ENCODE data around the gene RALB. TPM values are rescaled to one million over a fixed set of nuclear protein-coding genes. Genes with fewer than 3 reads are reported as not detected.

Gene RALB
- total and polyA plus RNA-seq, 2 of the 8 experiments (the other 6 are each of a cell fraction or from before 2014, with no cell fraction given): 12.0 to 16.6 TPM

DNA sequence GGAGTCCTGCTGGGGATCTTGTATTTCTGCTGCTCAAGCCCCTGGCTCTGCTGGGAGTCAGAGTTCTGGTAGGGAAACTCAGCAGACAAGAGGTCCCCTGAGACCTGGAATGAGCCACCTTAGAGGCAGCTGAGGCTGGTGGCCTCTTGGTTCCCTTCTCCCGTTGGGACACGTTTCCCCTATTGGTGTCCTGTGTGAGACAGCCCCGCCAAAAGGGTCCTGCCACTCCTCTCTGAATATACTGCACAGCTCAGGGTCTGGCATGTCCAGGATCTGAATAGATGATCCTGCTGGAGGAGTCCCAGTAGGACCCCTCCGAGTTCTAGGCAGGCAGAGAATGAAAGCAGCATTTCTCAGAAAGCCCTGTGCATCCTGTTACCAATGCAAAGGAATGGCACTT, 2.0 kb upstream of the RALB start (continued):
- TF ChIP-seq, protein P1, sequence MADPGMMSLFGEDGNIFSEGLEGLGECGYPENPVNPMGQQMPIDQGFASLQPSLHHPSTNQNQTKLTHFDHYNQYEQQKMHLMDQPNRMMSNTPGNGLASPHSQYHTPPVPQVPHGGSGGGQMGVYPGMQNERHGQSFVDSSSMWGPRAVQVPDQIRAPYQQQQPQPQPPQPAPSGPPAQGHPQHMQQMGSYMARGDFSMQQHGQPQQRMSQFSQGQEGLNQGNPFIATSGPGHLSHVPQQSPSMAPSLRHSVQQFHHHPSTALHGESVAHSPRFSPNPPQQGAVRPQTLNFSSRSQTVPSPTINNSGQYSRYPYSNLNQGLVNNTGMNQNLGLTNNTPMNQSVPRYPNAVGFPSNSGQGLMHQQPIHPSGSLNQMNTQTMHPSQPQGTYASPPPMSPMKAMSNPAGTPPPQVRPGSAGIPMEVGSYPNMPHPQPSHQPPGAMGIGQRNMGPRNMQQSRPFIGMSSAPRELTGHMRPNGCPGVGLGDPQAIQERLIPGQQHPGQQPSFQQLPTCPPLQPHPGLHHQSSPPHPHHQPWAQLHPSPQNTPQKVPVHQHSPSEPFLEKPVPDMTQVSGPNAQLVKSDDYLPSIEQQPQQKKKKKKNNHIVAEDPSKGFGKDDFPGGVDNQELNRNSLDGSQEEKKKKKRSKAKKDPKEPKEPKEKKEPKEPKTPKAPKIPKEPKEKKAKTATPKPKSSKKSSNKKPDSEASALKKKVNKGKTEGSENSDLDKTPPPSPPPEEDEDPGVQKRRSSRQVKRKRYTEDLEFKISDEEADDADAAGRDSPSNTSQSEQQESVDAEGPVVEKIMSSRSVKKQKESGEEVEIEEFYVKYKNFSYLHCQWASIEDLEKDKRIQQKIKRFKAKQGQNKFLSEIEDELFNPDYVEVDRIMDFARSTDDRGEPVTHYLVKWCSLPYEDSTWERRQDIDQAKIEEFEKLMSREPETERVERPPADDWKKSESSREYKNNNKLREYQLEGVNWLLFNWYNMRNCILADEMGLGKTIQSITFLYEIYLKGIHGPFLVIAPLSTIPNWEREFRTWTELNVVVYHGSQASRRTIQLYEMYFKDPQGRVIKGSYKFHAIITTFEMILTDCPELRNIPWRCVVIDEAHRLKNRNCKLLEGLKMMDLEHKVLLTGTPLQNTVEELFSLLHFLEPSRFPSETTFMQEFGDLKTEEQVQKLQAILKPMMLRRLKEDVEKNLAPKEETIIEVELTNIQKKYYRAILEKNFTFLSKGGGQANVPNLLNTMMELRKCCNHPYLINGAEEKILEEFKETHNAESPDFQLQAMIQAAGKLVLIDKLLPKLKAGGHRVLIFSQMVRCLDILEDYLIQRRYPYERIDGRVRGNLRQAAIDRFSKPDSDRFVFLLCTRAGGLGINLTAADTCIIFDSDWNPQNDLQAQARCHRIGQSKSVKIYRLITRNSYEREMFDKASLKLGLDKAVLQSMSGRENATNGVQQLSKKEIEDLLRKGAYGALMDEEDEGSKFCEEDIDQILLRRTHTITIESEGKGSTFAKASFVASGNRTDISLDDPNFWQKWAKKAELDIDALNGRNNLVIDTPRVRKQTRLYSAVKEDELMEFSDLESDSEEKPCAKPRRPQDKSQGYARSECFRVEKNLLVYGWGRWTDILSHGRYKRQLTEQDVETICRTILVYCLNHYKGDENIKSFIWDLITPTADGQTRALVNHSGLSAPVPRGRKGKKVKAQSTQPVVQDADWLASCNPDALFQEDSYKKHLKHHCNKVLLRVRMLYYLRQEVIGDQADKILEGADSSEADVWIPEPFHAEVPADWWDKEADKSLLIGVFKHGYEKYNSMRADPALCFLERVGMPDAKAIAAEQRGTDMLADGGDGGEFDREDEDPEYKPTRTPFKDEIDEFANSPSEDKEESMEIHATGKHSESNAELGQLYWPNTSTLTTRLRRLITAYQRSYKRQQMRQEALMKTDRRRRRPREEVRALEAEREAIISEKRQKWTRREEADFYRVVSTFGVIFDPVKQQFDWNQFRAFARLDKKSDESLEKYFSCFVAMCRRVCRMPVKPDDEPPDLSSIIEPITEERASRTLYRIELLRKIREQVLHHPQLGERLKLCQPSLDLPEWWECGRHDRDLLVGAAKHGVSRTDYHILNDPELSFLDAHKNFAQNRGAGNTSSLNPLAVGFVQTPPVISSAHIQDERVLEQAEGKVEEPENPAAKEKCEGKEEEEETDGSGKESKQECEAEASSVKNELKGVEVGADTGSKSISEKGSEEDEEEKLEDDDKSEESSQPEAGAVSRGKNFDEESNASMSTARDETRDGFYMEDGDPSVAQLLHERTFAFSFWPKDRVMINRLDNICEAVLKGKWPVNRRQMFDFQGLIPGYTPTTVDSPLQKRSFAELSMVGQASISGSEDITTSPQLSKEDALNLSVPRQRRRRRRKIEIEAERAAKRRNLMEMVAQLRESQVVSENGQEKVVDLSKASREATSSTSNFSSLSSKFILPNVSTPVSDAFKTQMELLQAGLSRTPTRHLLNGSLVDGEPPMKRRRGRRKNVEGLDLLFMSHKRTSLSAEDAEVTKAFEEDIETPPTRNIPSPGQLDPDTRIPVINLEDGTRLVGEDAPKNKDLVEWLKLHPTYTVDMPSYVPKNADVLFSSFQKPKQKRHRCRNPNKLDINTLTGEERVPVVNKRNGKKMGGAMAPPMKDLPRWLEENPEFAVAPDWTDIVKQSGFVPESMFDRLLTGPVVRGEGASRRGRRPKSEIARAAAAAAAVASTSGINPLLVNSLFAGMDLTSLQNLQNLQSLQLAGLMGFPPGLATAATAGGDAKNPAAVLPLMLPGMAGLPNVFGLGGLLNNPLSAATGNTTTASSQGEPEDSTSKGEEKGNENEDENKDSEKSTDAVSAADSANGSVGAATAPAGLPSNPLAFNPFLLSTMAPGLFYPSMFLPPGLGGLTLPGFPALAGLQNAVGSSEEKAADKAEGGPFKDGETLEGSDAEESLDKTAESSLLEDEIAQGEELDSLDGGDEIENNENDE (IDR thresholded peaks at IDR 0.05; ENCODE audit: insufficient replicate concordance, low read length): no peak
- no peak for TF ChIP-seq CBX5 (IDR thresholded peaks at IDR 0.05; ENCODE audit: low read depth, low read length)
